ENCODE results near the gene TTR.

TTR gene

GRCh38 chr18:31562726-31563125, 29.0 kb upstream of the TTR start:
- H3K4me3 ChIP-seq (ENCODE audit: low read length in 2 of 2): no peak overlapping the region
- no peaks in the 10 kb centered on the region for H3K9me3 ChIP-seq (ENCODE audit: control insufficient read depth in 2 of 2, low read length in 2 of 2)
- no peak overlapping the region for H3K9ac ChIP-seq (ENCODE audit: low read depth in 1 of 2, low read length in 2 of 2)
- peaks cover 4 to 5% of the 10 kb centered on the region in 2 donors for H3K4me1 ChIP-seq (ENCODE audit: control insufficient read depth in 2 of 2, insufficient read depth in 2 of 2, low read length in 2 of 2)
- H3K27ac ChIP-seq (ENCODE audit: low read depth in 2 of 2, low read length in 2 of 2): no peak overlapping the region
- no peaks in the 10 kb centered on the region for H3K27me3 ChIP-seq (ENCODE audit: control insufficient read depth in 2 of 2, insufficient read depth in 2 of 2, low read length in 2 of 2)
- no peaks in the 10 kb centered on the region for H3K36me3 ChIP-seq (ENCODE audit: control insufficient read depth in 2 of 2, insufficient read depth in 2 of 2, low read length in 2 of 2)

- Histone ChIP-seq H3K36me3 (ENCODE audit: control insufficient read depth in 2 of 2, insufficient read depth in 2 of 2, low read length in 2 of 2) (no peaks in the 10 kb centered on the region), H3K9ac (ENCODE audit: low read depth in 1 of 2, low read length in 2 of 2) (no peak overlapping the region), H3K4me1 (ENCODE audit: control insufficient read depth in 2 of 2, insufficient read depth in 2 of 2, low read length in 2 of 2) (peaks cover 4 to 5% of the 10 kb centered on the region in 2 donors), H3K9me3 (ENCODE audit: control insufficient read depth in 2 of 2, low read length in 2 of 2) (no peaks in the 10 kb centered on the region), H3K27ac (ENCODE audit: low read depth in 2 of 2, low read length in 2 of 2) (no peak overlapping the region), H3K27me3 (ENCODE audit: control insufficient read depth in 2 of 2, insufficient read depth in 2 of 2, low read length in 2 of 2) (no peaks in the 10 kb centered on the region), H3K4me3 (ENCODE audit: low read length in 2 of 2) (no peak overlapping the region)
These were observed 27.9 kb upstream of the TTR start for GRCh38 chr18:31563778-31564177.

- Histone ChIP-seq H3K4me3 (ENCODE audit: low read length in 2 of 2) (no peak overlapping the region), H3K27ac (ENCODE audit: low read depth in 2 of 2, low read length in 2 of 2) (peak overlapping the region in 1 of 2 donors; percentile 38), H3K9ac (ENCODE audit: low read depth in 1 of 2, low read length in 2 of 2) (no peak overlapping the region), H3K27me3 (ENCODE audit: control insufficient read depth in 2 of 2, insufficient read depth in 2 of 2, low read length in 2 of 2) (no peaks in the 10 kb centered on the region), H3K9me3 (ENCODE audit: control insufficient read depth in 2 of 2, low read length in 2 of 2) (no peaks in the 10 kb centered on the region), H3K4me1 (ENCODE audit: control insufficient read depth in 2 of 2, insufficient read depth in 2 of 2, low read length in 2 of 2) (peaks cover 4 to 5% of the 10 kb centered on the region in 2 donors), H3K36me3 (ENCODE audit: control insufficient read depth in 2 of 2, insufficient read depth in 2 of 2, low read length in 2 of 2) (no peaks in the 10 kb centered on the region)
These were observed 26.3 kb upstream of the TTR start for GRCh38 chr18:31565345-31565744.

GRCh38 chr18:31565782-31566512, 25.7 kb upstream of the TTR start:
- H3K36me3 ChIP-seq (ENCODE audit: control insufficient read depth in 2 of 2, insufficient read depth in 2 of 2, low read length in 2 of 2): no peaks in the 10 kb centered on the region
- no peaks in the 10 kb centered on the region for H3K9me3 ChIP-seq (ENCODE audit: control insufficient read depth in 2 of 2, low read length in 2 of 2)
- peaks cover 4 to 5% of the 10 kb centered on the region in 2 donors for H3K4me1 ChIP-seq (ENCODE audit: control insufficient read depth in 2 of 2, insufficient read depth in 2 of 2, low read length in 2 of 2)
- H3K27me3 ChIP-seq (ENCODE audit: control insufficient read depth in 2 of 2, insufficient read depth in 2 of 2, low read length in 2 of 2): no peaks in the 10 kb centered on the region
- no peak overlapping the region for H3K9ac ChIP-seq (ENCODE audit: low read depth in 1 of 2, low read length in 2 of 2)
- no peak overlapping the region for H3K4me3 ChIP-seq (ENCODE audit: low read length in 2 of 2)
- peak overlapping the region in 1 of 2 donors; percentile 38 for H3K27ac ChIP-seq (ENCODE audit: low read depth in 2 of 2, low read length in 2 of 2)

- Histone ChIP-seq H3K9me3 (ENCODE audit: control insufficient read depth in 2 of 2, low read length in 2 of 2) (no peaks in the 10 kb centered on the region), H3K27me3 (ENCODE audit: control insufficient read depth in 2 of 2, insufficient read depth in 2 of 2, low read length in 2 of 2) (no peaks in the 10 kb centered on the region), H3K9ac (ENCODE audit: low read depth in 1 of 2, low read length in 2 of 2) (no peak overlapping the region), H3K4me3 (ENCODE audit: low read length in 2 of 2) (no peak overlapping the region), H3K27ac (ENCODE audit: low read depth in 2 of 2, low read length in 2 of 2) (peak overlapping the region in 1 of 2 donors; percentile 32), H3K4me1 (ENCODE audit: control insufficient read depth in 2 of 2, insufficient read depth in 2 of 2, low read length in 2 of 2) (peaks cover 4 to 5% of the 10 kb centered on the region in 2 donors), H3K36me3 (ENCODE audit: control insufficient read depth in 2 of 2, insufficient read depth in 2 of 2, low read length in 2 of 2) (no peaks in the 10 kb centered on the region)
These were observed 24.9 kb upstream of the TTR start for GRCh38 chr18:31566576-31567306.

GRCh38 chr18:31572368-31572767, 19.3 kb upstream of the TTR start:
- Histone ChIP-seq H3K36me3 (ENCODE audit: control insufficient read depth in 2 of 2, insufficient read depth in 2 of 2, low read length in 2 of 2) (no peaks in the 10 kb centered on the region), H3K4me1 (ENCODE audit: control insufficient read depth in 2 of 2, insufficient read depth in 2 of 2, low read length in 2 of 2) (no peaks in the 10 kb centered on the region), H3K9me3 (ENCODE audit: control insufficient read depth in 2 of 2, low read length in 2 of 2) (no peaks in the 10 kb centered on the region), H3K9ac (ENCODE audit: low read depth in 1 of 2, low read length in 2 of 2) (no peak overlapping the region), H3K4me3 (ENCODE audit: low read length in 2 of 2) (no peak overlapping the region), H3K27ac (ENCODE audit: low read depth in 2 of 2, low read length in 2 of 2) (no peak overlapping the region), H3K27me3 (ENCODE audit: control insufficient read depth in 2 of 2, insufficient read depth in 2 of 2, low read length in 2 of 2) (no peaks in the 10 kb centered on the region)

GRCh38 chr18:31573051-31573450, 18.6 kb upstream of the TTR start:
- Histone ChIP-seq H3K27me3 (ENCODE audit: control insufficient read depth in 2 of 2, insufficient read depth in 2 of 2, low read length in 2 of 2) (no peaks in the 10 kb centered on the region), H3K4me3 (ENCODE audit: low read length in 2 of 2) (no peak overlapping the region), H3K9ac (ENCODE audit: low read depth in 1 of 2, low read length in 2 of 2) (no peak overlapping the region), H3K36me3 (ENCODE audit: control insufficient read depth in 2 of 2, insufficient read depth in 2 of 2, low read length in 2 of 2) (no peaks in the 10 kb centered on the region), H3K4me1 (ENCODE audit: control insufficient read depth in 2 of 2, insufficient read depth in 2 of 2, low read length in 2 of 2) (no peaks in the 10 kb centered on the region), H3K27ac (ENCODE audit: low read depth in 2 of 2, low read length in 2 of 2) (no peak overlapping the region), H3K9me3 (ENCODE audit: control insufficient read depth in 2 of 2, low read length in 2 of 2) (no peaks in the 10 kb centered on the region)

GRCh38 chr18:31574359-31574758, 17.3 kb upstream of the TTR start:
- Histone ChIP-seq H3K9ac (ENCODE audit: low read depth in 1 of 2, low read length in 2 of 2) (no peak overlapping the region), H3K9me3 (ENCODE audit: control insufficient read depth in 2 of 2, low read length in 2 of 2) (no peaks in the 10 kb centered on the region), H3K36me3 (ENCODE audit: control insufficient read depth in 2 of 2, insufficient read depth in 2 of 2, low read length in 2 of 2) (no peaks in the 10 kb centered on the region), H3K4me1 (ENCODE audit: control insufficient read depth in 2 of 2, insufficient read depth in 2 of 2, low read length in 2 of 2) (no peaks in the 10 kb centered on the region), H3K27ac (ENCODE audit: low read depth in 2 of 2, low read length in 2 of 2) (no peak overlapping the region), H3K4me3 (ENCODE audit: low read length in 2 of 2) (no peak overlapping the region), H3K27me3 (ENCODE audit: control insufficient read depth in 2 of 2, insufficient read depth in 2 of 2, low read length in 2 of 2) (no peaks in the 10 kb centered on the region)

GRCh38 chr18:31575515-31576257, 16.0 kb upstream of the TTR start:
- H3K27me3 ChIP-seq (ENCODE audit: control insufficient read depth in 2 of 2, insufficient read depth in 2 of 2, low read length in 2 of 2): no peaks in the 10 kb centered on the region
- no peak overlapping the region for H3K4me3 ChIP-seq (ENCODE audit: low read length in 2 of 2)
- no peaks in the 10 kb centered on the region for H3K36me3 ChIP-seq (ENCODE audit: control insufficient read depth in 2 of 2, insufficient read depth in 2 of 2, low read length in 2 of 2)
- no peak overlapping the region for H3K9ac ChIP-seq (ENCODE audit: low read depth in 1 of 2, low read length in 2 of 2)
- no peaks in the 10 kb centered on the region for H3K9me3 ChIP-seq (ENCODE audit: control insufficient read depth in 2 of 2, low read length in 2 of 2)
- no peaks in the 10 kb centered on the region for H3K4me1 ChIP-seq (ENCODE audit: control insufficient read depth in 2 of 2, insufficient read depth in 2 of 2, low read length in 2 of 2)
- H3K27ac ChIP-seq (ENCODE audit: low read depth in 2 of 2, low read length in 2 of 2): no peak overlapping the region

- Histone ChIP-seq H3K27ac (ENCODE audit: low read depth in 2 of 2, low read length in 2 of 2) (no peak overlapping the region), H3K9me3 (ENCODE audit: control insufficient read depth in 2 of 2, low read length in 2 of 2) (no peaks in the 10 kb centered on the region), H3K9ac (ENCODE audit: low read depth in 1 of 2, low read length in 2 of 2) (no peak overlapping the region), H3K4me3 (ENCODE audit: low read length in 2 of 2) (no peak overlapping the region), H3K4me1 (ENCODE audit: control insufficient read depth in 2 of 2, insufficient read depth in 2 of 2, low read length in 2 of 2) (no peaks in the 10 kb centered on the region), H3K36me3 (ENCODE audit: control insufficient read depth in 2 of 2, insufficient read depth in 2 of 2, low read length in 2 of 2) (no peaks in the 10 kb centered on the region), H3K27me3 (ENCODE audit: control insufficient read depth in 2 of 2, insufficient read depth in 2 of 2, low read length in 2 of 2) (no peaks in the 10 kb centered on the region)
These were observed 15.0 kb upstream of the TTR start for GRCh38 chr18:31576670-31577069.

All from mucosa of rectum (tissue), 2 donors.